HK-2 (cell line): ENCODE results near the gene PRKACB.

Experiments
- DNase-seq: peaks from one replicate; pipeline ENCODE4 v3.0.0-alpha.2; 2018; ENCODE audit not compliant: unreplicated experiment

Gene PRKACB

DNA sequence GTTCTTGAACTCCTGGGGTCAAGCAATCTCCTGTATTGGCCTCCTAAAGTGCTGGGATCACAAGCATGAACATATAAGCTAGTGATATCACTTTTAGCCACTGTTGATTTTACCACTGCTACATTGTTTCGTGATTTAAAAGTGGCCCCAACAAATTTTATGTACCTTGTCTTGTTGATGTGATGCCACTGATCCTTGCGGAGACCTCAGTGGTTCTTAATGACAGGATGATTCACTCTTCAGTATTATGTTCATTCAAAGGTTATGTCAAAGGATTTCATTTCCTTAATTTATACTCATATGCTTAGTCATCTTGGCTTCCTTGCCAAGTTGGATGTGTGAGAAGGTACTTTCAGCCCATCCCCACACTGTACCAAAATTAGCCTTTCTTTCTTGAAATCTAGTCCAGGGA lies 12.1 kb downstream of the PRKACB start:
- no peak for DNase-seq

DNA sequence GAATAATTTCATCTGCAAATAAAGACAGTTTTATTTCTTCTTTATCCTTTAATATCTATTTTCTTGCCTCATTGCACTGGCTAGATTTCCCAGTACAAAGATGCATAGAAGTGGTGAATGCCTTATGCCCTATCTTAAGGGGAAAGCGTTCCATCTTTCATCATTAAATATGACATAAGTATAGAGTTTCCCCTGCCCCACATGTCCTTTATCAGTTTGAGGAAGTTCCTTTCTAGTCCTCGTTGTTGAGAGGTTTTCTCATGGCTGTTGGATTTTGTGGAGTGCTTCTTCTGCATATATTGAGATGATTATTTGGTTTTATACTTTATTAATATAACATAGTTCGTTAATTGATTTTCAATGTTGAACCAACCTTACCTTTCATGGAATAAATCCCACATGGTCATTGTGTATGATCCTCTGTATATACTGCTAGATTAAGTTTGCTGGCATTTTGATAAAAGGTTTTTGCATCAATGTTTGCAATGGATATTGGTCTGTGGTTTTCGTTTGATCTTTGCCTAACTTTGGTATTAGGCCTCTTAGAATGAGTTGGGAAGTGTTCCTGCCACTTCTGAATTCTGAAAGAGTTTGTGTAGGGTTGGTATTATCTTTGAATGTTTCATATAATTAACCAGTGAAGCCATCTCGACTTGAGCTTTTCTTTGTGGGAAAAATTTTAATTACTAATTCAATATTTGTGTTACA lies 15.6 kb downstream of the PRKACB start:
- DNase-seq = no peak

DNA sequence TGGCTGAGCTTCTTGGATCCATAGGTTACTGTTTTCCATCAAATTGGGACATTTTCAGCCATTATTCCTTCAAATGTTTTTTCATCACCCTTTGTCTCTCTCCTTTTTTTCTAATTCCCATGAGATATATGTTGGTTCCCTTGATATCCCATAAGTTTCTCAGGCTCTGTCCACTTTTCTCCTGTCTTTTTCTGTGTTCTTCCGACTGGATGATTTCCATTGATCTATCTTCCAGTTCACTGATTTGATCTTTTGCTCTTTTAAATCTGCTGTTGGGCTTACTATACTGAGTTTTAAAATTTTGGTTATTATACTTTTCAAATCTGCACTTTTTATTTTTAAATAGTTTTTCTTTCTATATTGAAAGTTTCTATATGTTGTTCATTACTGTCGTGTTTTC lies 18.2 kb downstream of the PRKACB start:
- DNase-seq = no peak

DNA sequence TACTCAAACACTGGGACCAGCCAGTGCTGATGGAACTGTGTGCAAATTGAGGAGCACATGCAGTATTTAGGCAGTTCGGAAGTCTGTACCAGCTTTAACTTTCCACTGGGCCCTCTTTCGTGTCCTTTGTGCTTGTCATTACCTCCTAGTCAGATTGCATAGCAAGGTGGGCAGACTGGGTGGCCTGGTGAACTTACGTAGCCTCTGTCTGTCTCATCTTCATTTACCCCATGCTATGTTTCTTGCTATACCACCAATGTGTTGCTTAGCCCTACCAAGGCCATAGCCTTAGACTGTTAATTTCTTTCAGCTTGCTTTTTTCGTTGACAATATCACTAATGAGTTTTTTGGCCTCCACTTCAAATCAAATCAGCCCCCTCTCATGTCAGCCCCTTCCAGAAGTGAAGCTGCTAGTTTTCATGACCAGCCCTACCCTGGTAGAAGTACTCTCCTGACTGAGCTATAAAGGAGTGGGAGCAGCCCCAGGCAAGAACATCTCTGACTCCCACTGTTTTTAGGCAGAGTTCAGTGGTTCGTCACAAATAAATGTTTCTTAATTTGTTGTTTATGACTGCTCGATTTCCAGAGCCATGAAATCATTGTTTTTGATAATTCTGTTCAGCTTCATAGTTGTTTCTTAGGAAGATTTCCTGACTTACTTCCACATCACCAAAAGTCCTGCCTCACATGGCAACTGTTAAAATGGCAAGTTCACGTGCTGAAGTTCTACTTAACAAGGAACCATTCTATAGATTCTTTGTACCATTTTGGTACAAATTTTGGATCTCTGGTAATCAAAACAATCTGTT lies 19.3 kb downstream of the PRKACB start:
- no peak for DNase-seq

DNA sequence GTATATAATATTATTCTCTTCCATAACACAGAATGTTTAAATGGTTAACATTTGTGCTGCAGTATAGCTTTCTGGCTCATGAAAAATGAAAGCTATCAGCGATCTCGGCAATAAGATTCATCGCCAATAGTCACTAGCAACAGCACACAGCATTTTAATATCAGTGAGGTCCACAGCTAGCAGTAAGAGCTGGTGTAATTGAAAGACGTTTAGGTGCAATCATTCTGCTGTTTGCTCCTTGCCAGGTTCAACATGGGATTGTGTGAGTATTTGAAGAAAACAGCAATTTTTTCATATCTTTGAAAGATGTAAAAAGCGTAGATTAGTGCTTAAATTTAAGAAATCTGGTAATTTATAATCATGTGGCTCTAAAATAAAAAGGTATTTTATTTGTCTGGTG lies 20.1 kb downstream of the PRKACB start:
- no peak for DNase-seq

DNA sequence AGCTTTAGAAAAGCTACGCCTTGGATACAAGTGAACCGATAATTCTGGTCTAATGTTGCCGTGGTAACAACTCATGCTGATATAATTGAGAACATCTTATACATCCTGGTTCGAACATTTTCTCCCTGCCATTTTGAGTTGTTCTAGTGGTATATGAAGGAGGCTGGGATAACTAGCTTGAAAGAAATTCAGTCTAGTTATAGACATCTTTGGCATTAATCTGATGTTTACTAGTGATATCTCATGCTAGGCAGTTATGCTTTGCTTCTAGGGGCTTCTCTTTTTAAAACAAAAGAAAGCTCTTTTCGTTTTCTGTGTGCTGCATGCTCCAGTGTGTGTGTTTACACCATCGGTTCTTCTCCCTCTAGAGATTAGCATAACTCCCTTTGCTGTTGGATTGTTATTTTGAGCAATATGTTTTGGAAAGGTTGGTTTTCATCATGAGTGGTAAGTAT lies 20.5 kb downstream of the PRKACB start:
- DNase-seq = no peak

DNA sequence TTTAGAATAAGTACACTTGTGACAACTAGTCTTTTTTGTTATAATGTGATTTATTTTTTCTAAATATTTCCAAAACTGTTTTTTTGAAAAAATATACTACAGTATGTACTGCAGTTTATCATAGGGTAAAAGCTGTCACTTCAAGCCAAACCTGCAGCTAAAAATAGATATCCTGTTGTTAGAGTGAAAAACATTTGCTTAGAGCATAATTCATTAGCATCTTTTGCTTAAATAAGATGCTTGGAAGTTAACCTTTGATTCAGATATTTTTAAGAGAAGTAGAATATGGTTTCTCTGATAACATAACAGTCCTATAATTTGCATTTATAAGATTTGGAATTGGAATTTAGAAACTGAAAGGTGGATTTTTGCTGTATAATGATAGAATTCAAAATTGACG lies 21.5 kb downstream of the PRKACB start:
- DNase-seq = no peak

DNA sequence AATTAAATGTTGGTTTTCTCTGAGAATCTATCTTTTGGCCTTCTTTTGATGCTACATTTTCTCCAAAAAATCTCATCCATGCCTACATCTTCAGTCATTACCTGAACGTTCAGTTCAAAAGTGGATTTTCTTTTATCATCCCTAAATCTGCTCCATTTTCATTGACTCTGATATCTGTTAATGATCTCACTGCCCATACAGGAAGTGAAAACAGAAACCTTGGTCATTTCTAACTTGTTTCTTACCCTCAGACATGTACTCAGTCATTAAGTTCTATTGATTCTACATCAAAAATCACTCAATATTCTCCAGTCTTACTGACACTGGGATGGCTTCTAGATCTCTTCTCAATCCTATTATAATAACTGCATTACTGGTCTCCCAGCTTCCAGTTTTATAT lies 22.7 kb downstream of the PRKACB start:
- no peak for DNase-seq

DNA sequence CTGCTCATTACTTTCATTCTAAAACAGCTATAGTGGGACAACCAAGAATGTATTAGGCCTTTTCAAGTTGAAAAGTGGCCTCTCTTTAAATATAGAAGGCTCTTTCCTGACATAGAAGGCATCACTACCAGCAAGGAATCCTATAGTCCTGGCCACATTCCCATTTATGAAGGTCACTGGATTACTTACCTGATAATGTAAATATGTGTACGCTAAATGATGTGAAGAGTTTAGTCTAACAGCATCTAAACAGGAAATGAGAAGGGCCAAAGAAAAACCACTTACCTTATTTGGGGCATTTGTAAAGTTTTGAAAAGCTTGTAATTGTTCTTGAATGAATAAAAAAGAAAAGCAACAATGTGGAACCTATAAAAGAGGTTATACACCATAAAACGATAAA lies 24.7 kb downstream of the PRKACB start:
- DNase-seq = no peak

DNA sequence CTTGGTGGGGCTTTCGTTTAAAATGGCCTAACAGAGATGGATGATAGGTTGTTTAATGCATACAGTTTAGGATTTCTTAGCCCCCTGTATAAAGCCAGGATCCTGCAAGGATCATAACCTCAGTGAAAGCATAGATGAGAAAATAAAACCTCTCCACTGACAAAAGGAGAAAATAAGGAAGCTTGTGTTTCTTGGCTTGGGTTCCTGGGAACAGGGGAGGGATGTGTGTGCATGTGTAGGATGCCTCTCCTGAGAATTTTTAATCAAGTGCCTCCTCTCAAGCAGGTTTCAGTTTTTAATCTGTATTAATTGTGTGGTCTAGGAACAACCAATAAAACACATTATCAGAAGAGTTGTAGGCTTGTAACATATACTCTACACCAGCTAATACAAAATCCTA lies 26.1 kb downstream of the PRKACB start:
- no peak for DNase-seq

DNA sequence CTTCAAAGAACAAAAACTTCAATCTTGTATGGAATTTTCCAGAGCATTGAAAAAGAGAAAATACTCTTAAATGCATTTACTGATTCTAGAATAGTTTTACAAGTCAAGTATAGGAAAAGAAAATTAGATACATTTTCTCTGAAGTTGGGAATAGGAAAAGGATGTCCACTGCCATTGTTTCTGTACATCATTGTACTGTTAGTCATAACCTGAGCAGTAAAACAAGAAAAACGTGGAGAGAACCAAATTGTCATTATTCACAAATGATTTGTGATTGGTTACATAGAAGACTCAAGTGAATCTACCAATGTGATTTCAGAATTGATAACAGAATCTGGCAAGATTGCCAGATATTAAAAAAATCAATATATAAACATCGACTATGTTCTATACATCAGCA lies 27.4 kb downstream of the PRKACB start:
- no peak for DNase-seq

DNA sequence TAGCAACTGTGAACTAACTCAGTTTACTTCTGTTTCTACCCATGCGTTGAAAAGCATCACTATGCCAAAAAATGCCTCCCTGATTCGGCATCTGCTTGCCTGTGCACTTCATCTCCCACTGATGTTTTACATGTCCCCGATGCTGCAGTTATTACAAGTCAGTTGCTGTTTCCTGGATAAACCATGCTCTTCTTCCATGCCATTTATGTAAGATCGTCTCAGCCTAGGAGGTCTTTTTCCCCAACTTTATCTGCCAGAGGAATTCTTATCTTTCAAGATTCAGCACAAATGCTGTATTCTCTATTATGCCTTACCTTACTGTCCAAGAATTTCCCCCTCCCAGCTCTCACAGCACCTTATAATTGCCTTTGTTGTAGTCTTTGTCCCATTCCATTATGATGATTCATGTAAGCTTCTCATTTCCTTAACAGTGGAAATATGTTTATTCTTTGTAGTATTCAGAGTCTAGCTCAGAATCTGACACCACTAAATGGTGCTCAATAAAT lies 30.0 kb downstream of the PRKACB start:
- DNase-seq = peak; percentile 5

DNA sequence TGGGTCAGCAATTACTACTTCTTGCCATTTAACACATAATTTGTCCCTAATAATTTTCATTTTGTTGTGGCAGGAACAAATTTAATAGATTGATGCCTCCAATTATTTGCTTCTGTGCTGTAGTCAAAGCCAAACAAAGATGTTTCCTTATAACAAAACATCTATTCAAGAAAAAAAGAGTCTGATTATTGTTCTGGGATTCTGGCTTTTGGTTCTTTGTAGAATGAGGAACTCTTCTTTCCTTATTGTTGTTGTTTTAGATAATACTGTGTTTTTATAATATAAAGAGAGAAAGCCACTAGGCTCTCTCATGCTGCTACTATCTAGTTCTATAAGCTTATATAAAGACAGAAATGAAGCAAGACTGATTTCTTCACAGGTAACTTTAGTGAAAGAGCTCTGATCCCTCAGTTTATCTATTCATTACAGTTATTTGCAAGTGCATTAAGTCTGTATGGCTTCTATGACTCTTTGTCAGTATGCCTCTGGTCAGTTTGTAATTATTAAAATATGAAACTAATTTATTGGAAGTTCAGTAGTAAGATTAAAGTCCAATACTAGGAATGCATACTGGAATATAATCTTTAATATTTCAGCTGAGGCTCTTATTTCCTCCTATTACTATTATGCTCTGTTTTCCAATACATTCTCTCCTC lies 37.4 kb downstream of the PRKACB start:
- DNase-seq = no peak

DNA sequence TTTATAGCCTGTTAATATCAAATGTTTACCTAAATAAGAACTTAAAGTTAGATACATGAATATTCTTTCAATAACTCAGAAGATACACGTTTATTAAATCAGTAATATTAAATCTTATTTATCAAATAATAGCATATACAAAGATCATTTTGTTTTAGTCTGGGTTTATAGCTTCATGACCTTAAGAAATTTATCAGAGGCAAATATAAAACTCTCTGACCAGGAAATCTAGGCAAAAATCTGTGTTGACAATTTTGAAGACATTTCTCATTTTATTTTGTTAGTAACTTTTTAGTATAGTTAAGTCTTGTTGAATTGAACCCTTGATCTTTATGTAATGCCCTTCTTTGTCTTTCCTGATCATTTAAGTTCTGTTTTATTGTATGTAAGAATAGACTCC lies 46.4 kb downstream of the PRKACB start:
- no peak for DNase-seq

DNA sequence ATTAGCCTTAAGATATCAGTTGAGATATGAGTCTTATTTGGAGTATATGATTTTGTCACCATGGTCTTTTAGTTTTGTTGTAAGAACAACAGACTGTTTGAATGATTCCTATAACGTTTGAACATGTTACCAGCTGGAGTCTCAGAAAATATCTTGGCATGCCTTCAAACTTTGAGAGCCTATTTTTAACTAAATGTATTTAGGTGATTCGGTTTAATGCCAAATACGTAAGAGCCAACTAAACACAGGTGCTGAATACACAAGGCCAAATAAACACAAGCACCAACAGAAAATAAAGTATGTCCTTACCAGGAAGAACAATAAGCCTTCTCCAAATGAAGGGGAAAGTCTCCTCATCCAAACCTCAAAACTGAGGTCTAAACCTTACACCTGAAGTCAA lies 48.6 kb downstream of the PRKACB start:
- no peak for DNase-seq

DNA sequence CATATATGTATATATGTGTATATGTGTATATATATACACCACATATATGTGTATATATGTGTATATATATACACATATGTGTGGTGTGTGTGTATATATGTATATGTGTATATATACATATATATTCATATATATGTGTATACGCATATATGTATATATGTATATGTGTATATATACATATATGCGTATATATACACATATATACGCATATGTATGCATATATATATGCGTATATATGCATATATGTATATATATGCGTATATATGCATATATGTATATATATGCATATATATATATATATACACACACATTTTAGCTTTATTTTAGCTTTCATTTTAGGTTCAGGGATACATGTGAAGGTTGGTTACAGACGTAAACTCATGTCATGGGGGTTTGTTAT lies 54.8 kb downstream of the PRKACB start:
- no peak for DNase-seq

DNA sequence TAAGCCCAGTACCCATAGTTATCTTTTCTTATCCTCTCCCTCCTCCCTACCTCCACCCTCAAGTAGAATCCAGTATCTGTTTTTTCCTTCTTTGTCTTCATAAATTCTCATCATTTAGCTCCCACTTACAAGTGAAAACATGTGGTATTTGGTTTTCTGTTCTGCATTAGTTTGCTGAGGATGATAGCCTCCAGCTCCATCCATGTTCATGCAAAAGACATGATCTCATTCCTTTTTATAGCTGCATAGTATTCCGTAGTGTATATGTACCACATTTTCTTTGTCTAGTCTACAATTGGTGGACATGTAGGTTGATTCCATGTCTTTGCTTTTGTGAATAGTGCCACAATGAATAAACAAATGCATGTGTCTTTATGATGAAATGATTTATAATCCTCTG lies 55.2 kb downstream of the PRKACB start:
- no peak for DNase-seq

DNA sequence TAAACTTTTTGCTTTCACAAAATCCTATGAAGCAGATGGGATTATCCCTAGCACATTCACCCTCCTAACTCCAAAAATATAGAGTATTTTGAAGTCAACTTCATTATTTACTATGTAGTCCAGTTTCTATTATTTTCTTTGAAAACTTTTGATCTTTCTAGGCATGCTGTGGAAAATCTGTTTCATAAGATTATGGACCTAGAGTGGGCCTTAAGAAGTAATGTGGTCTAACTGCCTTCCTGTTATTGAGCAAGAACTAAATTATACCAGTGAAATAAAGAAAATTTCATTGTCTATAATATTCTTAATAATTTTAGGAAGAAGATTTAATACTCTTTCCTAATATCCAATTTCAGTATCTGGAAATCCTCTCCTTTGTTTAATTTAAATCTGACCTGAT lies 58.1 kb downstream of the PRKACB start:
- no peak for DNase-seq

DNA sequence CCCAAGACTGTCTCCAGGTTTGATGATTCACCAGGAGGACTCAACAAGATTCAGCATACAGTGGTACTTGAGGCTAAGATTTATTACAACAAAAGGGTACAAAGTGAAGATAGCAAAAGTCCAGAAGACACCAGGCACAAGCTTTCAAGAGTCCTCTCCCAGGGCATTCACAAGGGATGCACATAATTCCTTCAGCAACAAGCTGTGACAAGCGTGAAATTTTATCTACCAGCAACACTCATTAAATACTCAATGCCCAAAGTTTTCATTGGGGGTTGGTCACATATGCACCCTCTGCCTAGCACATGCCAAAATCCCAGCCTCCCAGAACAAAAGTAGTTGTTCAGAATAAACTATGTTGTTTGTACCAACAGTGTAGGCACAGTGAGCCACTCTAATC lies 62.3 kb downstream of the PRKACB start:
- DNase-seq = no peak

DNA sequence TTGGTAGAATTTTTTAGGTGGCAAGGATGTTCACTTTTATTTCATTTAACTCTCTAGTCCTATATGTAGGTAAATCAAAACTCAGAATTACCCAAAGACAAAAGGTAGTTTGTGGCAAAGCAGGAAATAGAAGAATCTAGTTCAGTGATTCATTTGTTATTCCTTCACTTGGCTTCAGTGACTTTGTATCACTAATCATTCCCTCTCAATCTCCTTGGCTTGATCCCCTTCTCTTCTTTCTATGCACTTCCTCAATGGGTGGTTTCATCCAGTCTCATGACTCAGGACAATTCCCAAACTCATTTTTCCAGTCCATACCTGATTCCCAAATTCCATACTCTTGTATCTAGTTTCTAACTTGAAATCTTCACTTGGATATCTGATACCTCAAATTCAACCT lies 64.9 kb downstream of the PRKACB start:
- DNase-seq = no peak

DNA sequence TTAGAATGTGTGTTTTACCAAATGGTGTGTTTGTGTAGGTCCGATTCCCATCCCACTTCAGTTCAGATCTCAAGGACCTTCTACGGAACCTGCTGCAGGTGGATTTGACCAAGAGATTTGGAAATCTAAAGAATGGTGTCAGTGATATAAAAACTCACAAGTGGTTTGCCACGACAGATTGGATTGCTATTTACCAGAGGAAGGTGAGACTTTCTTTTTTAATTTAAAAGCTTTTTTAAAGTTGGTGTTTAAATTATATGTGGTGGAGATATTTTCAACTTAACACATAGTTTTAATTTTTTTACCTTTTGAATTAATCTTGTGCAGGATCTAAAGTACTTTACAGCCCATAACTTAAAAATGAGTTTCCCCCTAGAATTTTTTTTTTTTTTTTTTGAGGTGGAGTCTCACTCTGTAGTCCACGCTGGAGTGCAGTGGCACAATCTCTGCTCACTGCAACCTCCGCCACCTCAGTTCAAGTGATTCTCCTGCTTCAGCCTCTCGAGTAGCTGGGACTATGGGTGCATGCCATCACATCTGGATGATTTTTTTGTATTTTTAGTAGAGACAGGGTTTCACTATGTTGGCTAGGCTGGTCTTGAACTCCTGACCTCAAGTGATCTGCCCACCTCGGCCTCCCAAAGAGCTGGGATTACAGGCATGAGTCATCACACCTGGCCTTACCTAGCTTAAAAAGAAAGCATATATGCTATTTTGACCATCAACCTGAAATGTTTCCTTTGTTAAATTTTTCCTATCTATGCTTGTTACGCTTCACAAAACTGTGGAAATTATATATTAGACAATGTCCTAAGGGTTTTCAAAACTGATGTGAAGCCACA lies 70.3 kb downstream of the PRKACB start:
- no peak for DNase-seq

DNA sequence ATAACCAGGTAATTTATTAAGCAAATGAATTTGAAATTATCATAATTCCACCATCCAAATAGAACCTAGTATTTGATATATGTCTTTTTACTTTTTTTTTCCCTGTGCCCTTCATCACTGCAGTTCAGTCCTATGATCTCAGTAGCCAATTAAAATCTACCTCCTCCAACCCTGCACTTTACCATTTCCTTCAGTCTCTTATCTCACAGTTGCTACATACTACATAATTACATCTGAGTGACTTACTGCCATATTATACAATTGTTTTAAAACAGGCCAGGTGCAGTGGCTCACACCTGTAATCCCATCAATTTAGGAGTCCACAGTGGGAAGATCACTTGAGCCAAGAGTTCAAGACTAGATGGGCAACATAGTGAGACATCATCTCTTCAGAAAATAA lies 73.2 kb downstream of the PRKACB start:
- DNase-seq = no peak
